Medulla oblongata (tissue), 1 donor: ENCODE measurements around the gene TPBGL.
A peak's percentile ranks its signal among the peaks of the same experiment; 100 is the strongest.

Source experiments
- DNase-seq: peaks from one replicate; pipeline ENCODE4 v3.0.0-alpha.2; 2015; ENCODE audit errors: extremely low spot score

Gene TPBGL

GRCh38 chr11:75240311-75241035, at the start of gene TPBGL:
Gene TPBGL, plus strand, starts transcription at chr11:75240774. Its CDS starts 276 bp downstream, at chr11:75241050.
- no peak for DNase-seq

DNA sequence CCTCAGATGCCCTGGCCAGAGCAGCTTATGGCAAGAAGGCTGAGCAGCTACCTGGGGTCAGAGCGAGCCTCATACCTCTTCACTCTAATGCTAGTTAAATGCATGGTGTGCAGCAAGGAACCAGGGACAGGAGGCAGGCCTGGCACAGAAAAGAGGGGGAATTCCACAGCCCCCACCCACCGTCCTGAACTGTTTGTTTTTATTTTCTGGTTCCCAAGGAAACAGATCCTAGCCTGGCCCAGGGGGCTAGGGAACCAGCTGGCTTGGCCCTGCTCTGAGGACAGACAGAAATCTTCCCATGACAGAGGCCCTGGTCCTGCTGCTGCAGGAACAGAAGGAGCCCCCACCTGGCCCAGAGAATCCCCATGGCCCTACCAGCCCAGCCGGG, 49.2 kb upstream of the TPBGL start:
- no peak for DNase-seq

DNA sequence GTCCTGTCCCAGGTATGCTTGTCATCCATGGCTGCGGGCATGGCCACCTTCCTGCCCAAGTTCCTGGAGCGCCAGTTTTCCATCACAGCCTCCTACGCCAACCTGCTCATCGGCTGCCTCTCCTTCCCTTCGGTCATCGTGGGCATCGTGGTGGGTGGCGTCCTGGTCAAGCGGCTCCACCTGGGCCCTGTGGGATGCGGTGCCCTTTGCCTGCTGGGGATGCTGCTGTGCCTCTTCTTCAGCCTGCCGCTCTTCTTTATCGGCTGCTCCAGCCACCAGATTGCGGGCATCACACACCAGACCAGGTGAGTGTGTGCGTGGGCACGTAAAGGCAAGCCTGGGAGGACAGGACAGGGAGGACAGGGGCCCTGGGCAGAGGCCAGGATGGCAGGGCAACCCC, 47.3 kb upstream of the TPBGL start:
- DNase-seq: no peak

- no peak for DNase-seq
These were observed 46.9 kb upstream of the TPBGL start for GRCh38 chr11:75193711-75194110.

DNA sequence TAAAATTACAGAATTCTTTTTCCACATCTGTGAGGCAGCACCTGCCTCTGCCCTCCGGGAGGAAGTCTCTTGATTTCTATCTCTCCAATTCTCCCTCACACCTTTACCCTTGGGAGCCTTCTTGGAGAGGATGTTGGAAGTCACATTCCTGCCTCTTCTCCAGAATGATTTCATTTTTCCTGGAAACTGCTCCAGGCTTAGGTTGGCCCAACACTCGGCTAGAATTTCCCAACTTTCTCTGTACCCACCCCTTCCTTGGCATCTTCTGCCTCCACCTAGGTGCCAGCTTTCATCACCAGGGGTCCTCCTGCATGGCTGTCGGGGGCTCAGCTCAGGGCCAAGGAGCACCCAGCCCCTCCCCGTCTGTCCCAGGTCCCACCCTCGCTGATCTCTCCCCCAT, 46.4 kb upstream of the TPBGL start:
- no peak for DNase-seq

DNA sequence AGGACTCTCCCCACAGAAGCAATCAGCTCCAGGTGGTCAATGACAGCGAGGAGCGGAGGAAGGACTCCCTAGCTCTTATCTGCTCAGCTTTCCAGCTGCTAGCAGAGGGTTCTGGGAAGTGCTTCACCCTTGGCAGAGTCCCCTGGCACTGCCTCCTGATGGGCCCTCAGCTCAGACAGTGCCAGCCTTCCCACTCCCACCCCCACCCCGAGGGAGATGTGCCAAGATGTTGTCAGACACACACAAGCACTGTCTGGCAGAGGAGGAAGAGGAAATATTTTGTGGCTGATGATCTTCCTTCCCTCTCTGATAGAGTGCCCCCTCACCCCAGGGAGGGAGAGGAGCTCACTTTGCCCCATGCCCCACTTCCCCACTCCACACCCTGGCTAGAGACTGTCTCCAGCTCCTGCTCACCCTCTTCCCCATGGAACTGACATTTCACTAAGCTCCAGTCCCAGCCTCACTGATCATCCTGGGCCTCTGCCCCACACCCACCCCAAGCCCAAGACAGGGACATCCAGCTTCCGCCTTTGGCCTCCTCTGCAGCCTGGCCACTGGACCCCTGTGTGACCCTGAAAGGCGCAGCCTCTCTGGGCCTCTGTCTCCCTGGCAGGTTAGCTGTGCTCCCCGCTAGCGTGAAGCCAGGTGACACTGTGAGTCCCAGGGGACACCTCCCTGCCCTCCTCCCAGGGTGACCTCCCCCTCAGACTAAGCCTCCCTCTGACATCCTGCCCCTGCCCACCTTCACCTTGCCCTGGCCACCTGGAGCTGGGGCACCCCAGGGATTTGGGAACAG, 45.2 kb upstream of the TPBGL start:
- peak; percentile 84 for DNase-seq

DNA sequence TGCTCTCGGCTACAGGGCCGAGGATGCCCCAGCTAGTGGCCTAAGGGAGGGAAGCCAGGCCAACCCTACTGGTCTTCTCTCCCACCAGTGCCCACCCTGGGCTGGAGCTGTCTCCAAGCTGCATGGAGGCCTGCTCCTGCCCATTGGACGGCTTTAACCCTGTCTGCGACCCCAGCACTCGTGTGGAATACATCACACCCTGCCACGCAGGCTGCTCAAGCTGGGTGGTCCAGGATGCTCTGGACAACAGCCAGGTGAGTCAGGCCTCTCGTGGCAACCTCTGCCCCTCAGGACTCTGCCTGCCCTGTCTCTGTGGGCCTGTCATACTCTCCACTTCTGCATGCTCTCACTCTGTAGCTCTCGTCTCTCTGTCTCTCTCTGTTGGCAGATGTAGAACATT, 44.1 kb upstream of the TPBGL start:
- no peak for DNase-seq

DNA sequence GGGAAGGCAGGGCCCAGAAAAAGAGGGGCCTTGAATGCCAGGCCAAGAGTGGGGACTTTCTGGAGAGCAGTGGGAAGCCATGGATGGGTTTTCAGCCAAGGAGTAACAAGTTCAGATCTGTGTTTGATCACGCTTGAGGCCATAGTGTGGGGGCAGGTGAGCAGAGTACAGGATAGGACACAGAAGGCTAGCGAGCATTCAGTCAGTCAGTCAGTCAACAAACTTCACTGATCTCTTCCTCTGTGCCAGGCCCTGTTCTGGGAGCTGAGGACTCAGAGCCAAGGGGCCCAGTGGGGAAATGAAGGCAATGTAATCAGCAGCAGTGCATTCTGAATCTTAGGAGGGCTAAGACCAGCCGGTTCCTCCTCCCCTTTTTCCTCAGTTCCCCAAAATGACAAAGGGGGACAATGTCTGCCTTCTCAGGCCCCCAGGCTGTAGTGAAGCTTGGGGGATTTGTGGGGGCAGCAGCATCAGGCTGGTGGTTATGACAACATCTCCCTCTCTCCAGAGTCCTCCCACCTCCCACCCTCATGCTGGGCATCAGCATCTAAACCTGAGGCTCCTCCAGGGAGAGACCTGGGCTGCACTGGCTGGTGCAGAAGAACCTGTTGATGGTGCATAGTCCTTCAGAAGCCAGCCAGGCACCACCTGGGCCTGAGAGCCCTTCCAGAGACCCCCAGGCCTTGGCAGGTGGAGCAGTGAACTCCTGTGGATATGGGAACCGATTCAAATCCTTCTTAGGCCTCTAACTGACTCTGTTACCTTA, 42.9 kb upstream of the TPBGL start:
- no peak for DNase-seq

GRCh38 chr11:75198278-75198973, 42.1 kb upstream of the TPBGL start:
- DNase-seq: no peak

DNA sequence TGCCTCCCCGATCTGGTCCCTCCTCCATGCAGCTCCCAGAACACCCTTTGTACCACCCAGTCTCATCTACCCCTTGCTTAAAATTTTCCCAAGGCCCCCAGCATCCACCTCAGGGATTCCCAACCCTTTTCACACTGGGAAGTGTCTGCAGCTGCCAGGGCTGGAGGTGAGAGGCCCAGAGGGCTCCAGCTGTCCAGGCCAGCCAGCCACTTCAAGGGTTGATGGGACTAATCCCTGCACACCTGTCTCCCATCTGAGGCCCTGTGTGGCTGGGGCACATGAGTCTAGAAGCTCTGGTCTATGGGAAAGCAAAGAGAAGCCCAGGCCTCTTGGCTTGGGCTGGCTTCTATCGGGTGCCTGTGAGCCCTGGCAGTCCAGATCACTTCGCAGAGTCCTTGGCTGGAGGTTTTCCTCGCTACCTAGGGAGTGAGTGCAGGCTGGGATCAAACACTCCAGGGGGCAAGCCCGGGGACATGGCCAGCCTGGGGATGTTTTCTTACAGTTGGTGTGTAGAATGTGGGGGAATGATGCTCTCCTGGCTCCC, 41.1 kb upstream of the TPBGL start:
- no peak for DNase-seq

- DNase-seq: no peak
These were observed 40.5 kb upstream of the TPBGL start for GRCh38 chr11:75200051-75200450.

DNA sequence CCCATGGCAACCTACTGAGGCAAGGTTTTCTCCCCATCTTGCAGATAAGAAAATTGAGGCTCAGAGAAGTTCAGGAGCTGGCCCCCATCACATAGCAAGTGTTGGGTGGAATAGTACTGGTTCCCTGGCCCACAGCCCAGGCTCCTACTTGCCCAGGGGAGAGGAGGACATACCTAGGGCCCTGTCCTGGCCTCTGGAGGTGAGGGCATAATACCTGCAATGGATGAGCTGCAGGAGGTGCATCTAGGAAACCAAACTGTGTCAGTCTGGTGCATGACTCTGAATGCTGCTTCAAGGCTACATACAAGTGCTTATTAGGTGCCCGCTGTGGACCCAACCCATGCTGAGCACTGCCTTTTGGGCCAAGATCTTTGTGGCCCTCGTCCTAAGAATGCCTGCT, 40.0 kb upstream of the TPBGL start:
- DNase-seq: no peak

DNA sequence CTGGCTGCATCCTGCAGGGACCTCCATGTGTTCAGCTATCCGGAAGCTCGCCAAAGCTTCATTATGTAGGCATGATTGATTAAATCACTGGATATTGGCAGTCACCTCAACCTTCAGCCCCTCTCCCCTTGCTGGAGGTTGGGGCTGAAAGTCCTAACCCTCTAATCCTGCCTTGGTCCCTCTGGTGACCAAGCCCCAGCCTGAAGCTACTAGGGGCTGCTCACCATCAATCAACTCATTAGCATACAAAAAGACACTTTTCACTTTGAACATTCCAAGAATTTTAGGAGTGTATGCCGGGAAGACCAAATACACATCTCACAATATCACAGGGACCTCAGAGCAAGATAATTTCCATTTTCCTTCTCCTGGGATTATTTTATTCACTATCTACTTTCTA, 38.8 kb upstream of the TPBGL start:
- DNase-seq: no peak

- DNase-seq: no peak
These were observed 38.4 kb upstream of the TPBGL start for GRCh38 chr11:75202195-75202594.

DNA sequence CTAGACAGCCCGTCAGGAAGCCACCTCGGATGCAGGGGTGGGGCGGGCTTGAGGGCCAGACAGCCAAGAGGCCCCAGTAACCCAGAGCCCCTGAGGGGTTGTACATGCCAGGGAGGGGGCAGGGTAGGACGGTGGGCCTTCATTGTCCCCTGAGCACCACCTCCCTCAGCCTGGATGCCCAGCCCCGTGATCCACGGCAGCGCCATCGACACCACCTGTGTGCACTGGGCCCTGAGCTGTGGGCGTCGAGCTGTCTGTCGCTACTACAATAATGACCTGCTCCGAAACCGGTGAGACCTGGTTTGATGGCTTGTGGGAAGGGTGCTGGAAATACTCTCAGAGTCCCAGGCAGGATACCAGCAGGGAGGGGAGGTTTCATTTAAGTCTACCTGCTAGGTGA, 37.4 kb upstream of the TPBGL start:
- no peak for DNase-seq

GRCh38 chr11:75203641-75204011, 36.9 kb upstream of the TPBGL start:
- no peak for DNase-seq

DNA sequence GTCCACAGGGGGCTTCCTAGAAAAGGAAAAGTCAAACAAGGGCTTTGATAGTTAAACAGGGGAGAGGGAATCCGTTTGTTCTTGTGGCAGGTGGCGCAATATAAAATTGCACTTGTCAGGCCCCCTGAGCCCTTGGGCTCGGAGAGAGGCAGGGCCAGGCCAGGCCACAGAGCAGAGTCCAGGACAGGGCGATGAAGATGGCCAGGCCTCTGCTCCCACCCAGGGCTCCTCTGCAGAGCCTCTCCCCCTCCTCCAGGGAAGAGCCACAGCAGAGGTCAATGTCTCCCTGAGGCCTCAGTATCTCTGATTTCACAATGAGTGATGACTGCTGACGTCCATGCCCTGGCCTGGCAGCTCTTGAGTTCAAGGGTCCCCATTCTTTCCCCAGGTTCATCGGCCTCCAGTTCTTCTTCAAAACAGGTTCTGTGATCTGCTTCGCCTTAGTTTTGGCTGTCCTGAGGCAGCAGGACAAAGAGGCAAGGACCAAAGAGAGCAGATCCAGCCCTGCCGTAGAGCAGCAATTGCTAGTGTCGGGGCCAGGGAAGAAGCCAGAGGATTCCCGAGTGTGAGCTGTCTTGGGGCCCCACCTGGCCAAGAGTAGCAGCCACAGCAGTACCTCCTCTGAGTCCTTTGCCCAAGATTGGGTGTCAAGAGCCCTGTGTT, 36.4 kb upstream of the TPBGL start:
- DNase-seq: no peak

DNA sequence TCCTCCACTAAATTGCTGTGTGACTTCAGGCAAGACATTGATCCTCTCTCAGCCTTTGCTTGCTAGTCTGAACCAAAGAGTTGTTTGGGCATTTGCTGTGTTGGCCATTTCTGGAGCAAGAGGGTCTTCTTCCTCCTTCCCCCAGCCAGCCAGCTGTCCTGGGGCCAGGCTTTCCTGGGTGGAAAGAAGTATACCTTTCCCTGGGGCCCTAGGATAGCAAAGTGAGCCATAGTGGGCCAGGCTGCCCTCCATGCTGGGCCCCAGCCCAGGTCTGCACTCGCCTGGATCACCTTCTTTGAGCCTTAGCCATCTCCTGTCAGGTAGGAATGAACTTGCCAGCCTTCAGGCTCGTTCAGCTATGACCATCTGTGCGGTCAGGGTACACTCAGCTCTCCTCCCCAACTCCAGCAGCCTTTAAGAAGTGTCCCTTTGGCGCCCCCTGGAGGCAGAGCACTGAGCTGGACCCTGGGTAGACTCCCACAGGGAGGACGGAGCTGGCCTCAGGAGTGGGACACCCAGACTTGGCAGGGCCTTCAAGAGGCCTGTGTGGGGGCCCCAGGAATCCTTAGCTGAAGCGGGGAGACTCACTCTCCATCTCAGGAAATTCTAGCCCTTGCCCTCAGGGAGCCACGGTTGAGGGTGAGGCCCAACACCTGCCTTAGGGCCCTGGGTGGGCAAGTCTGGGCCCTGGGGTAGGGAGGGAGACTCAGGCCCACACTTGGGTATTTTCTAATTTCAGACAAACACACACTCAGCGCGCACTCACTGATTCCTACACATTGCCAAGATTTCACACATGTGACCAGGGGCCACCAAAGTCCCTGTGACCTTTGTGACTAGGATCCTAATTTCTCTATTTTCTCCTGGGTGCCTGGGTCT, 35.6 kb upstream of the TPBGL start:
- peak; percentile 78 for DNase-seq

DNA sequence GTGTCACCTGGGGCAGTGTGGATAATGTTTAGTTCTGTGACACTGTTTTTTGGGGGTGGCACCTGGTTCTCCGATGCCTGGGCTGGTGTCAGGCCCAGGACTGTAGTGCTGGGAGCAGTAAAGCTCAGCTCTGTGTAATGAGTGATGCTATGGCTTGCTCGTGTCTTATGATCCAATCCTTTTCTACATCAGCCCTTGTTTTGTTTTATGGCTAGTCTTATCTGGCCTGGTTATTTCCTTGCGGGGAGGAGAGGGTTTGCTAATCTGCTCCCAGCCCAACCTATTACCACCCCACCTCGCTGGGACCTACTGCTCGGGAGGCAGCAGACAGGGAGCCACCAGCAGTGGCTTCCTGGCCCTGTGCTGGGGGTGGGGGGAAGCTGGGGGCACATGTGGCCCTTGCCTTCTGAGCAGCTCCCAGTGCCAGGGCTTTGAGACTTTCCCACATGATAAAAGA, 35.0 kb upstream of the TPBGL start:
- no peak for DNase-seq

- DNase-seq: no peak
These were observed 32.1 kb upstream of the TPBGL start for GRCh38 chr11:75208446-75208845.
